ENCODE measurements around the gene OLFML1.

DNA sequence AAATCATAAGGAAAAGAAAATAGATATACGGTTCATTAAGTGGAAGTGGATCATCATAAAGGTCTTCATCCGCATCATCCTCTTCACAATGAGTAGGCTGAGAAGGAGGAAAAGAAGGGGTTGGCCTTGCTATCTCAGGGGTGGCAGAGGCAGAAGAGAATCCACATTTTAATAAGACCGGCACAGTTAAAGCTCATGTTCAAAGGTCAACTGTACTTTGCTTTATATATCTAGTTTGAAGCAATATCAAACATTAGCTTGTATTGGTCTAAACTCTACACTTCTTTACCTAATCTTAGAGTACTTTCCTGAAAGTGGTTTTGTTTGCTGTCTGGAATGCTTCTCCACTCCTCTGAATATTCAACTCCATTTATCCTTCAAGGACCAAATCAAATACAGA lies 22.8 kb downstream of the OLFML1 start:
- TF ChIP-seq, protein P1, sequence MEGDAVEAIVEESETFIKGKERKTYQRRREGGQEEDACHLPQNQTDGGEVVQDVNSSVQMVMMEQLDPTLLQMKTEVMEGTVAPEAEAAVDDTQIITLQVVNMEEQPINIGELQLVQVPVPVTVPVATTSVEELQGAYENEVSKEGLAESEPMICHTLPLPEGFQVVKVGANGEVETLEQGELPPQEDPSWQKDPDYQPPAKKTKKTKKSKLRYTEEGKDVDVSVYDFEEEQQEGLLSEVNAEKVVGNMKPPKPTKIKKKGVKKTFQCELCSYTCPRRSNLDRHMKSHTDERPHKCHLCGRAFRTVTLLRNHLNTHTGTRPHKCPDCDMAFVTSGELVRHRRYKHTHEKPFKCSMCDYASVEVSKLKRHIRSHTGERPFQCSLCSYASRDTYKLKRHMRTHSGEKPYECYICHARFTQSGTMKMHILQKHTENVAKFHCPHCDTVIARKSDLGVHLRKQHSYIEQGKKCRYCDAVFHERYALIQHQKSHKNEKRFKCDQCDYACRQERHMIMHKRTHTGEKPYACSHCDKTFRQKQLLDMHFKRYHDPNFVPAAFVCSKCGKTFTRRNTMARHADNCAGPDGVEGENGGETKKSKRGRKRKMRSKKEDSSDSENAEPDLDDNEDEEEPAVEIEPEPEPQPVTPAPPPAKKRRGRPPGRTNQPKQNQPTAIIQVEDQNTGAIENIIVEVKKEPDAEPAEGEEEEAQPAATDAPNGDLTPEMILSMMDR (conservative IDR thresholded peaks at IDR 0.05) = no peak
- TF ChIP-seq ZFX (IDR thresholded peaks at IDR 0.05) = no peak

All from C4-2B (cell line).